Measurements from ENCODE around the gene THSD4.
"Not testable (repeated sequence)": the region's sequence is repeated elsewhere in the genome, so short reads cannot be mapped to it uniquely, and the experiment has no call there.

Gene THSD4

DNA sequence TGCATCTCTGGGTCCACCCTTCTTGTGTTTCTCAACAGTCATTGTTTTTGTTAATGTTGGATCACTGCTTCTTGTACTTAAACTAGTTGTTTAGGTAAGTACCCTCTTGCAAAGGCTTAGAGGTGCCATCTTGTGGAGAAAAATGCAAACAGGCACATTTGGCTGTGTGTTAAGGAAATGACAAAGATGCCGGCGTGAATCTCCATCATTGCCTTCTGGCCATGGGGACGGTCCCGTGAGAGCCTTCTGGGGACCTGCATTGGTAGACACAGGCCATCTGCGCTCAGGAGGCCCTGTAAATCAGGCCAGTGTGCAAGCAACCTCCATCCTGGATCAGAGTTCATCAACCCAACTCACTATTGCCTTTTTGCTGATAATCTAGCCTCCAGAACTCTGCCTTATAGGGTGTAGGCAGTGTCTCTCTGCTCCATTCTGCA is 536.5 kb downstream of the THSD4 start:
- Mint-ChIP-seq H3K27ac (no peak overlapping the region), H3K9me3 (peaks cover 2% of the 10 kb centered on the region), H3K4me3 (no peak overlapping the region), H3K27me3 (peaks cover 6% of the 10 kb centered on the region), H3K36me3 (no peaks in the 10 kb centered on the region), H3K4me1 (no peaks in the 10 kb centered on the region)
- no peak for DNase-seq
- CTCF ChIA-PET = no interaction called here

DNA sequence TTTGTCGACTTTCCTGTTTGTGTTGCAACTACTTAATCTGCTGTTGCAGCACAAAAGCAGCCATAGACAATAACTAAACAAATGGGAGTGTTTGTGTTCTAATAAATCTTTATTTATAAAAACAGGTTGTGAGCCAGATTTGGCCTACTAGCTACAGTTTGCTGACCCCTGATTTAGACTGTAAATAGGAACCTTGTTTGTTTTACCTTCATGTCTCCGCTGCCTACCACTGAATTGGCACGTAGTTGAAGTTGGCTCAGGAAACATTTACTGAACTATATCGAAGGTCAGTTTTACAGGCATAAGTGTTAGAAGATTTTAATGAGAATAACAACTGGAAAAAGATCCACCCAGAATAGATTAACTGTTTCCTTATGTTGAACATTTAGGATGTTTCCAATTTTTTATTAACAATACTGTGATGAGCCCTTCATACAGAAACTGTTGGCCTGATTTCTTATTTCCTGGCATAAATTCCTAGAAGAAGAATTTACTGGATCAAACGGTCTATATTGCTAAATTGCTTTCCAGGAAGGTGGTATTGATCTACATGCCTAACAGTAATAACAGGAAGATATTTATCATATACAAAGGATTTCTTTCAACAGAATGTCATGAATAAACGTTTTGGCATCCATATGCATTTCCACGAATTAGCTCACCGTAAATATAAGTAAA is 538.9 kb downstream of the THSD4 start:
- CTCF ChIA-PET = no interaction called here
- no peak for DNase-seq
- Mint-ChIP-seq H3K4me1 (no peaks in the 10 kb centered on the region), H3K27me3 (peaks cover 6% of the 10 kb centered on the region), H3K27ac (no peak overlapping the region), H3K36me3 (no peaks in the 10 kb centered on the region), H3K9me3 (no peaks in the 10 kb centered on the region), H3K4me3 (no peak overlapping the region)

DNA sequence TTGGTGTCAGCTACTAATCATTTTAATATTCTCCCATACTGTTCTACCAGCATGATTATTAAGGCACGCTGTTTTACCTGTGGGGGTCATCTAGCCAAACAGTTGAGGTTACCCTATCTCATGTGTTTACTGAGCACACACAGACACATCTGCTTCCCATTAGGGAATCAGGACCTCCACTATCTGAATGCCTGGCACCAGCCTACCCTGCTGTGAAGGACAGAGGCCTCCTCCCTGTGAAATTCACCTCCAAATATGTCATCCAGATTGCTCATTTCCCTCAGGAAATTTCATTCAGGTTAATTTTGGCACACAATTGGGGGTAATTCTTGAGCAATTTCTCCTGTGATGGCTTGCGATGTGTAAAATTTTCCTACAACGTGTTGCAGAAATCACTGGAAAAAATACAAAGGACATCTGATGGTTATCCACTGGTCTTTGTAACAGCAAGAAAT is 539.5 kb downstream of the THSD4 start:
- Mint-ChIP-seq H3K27ac (no peak overlapping the region), H3K9me3 (no peaks in the 10 kb centered on the region), H3K4me3 (no peak overlapping the region), H3K36me3 (no peaks in the 10 kb centered on the region), H3K27me3 (peaks cover 6% of the 10 kb centered on the region), H3K4me1 (no peaks in the 10 kb centered on the region)
- no peak for DNase-seq
- CTCF ChIA-PET = no interaction called here

DNA sequence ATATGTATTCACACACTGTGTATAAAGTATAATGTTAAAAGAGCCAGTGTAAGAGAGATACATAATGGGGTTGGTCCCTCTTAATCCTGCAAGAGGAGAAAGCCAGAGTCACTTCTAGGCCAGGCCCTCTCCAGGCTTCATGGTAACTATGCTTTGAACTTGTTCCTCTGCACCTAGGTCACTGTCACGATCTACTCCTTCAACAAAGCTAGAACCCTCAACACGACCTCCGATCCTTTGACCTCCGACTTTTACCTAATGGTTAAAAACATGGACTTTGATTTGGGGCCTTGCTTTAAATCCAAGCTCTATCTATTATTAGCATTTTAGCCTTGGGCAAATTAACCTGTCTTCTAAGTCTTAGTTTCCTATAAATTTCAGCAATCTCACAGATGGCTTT is 541.2 kb downstream of the THSD4 start:
- H3K27me3 Mint-ChIP-seq = peaks cover under 1% of the 10 kb centered on the region
- no peak for DNase-seq
- no peaks in the 10 kb centered on the region for H3K4me1 Mint-ChIP-seq
- H3K4me3 Mint-ChIP-seq = no peak overlapping the region
- CTCF ChIA-PET = interaction anchor here (1.1 kb wide), 1 partner anchor 11 kb away, joined by 3 read pairs; no protein-coding TSS in a partner anchor
- H3K36me3 Mint-ChIP-seq = no peaks in the 10 kb centered on the region
- no peak overlapping the region for H3K27ac Mint-ChIP-seq
- no peaks in the 10 kb centered on the region for H3K9me3 Mint-ChIP-seq

DNA sequence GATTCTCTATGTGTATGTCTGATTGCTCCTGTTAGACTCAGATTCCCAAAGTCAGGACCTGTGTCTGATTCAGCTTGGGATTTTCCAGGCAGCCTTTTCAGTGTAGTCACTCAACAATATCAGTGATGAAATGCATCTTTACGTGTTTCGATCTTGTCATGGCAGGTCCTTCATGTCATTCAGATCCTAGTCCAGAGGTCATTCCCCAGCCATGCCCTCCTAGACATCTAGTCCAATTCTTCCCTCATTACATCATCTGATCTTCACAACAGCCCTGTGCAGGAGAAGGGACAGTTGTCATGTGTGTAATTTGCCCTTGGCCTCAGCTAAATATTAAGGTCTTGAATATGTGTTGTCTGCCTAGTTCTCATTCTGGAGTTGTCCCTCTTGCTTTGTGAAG is 541.9 kb downstream of the THSD4 start:
- Mint-ChIP-seq H3K4me3 (no peak overlapping the region), H3K27me3 (no peaks in the 10 kb centered on the region), H3K36me3 (no peaks in the 10 kb centered on the region), H3K4me1 (no peaks in the 10 kb centered on the region), H3K27ac (no peak overlapping the region), H3K9me3 (no peaks in the 10 kb centered on the region)
- CTCF ChIA-PET = interaction anchor here (1.1 kb wide), 1 partner anchor 10 kb away, joined by 3 read pairs; no protein-coding TSS in a partner anchor
- DNase-seq = no peak

DNA sequence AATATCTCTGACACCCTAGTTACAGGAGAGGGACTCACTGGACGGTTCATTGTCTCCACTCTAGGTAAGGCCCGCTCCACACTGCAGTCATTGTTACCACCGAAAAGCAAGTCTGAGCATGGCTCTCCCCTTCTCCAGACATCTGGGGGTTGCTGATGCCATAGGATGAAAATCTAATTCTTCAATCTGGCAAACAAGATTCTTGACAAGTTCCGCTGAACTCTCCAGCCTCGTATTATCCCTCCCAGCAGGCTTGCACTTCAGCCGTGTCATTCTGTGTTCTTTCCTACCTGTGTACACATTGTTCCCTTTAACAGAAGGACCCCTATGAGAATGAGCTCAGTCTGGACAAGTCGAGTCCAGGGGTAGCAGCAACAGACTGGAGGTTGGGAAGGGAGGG is 542.8 kb downstream of the THSD4 start:
- Mint-ChIP-seq H3K27me3 (no peaks in the 10 kb centered on the region), H3K9me3 (no peaks in the 10 kb centered on the region), H3K36me3 (no peaks in the 10 kb centered on the region), H3K4me3 (no peak overlapping the region), H3K27ac (no peak overlapping the region), H3K4me1 (no peaks in the 10 kb centered on the region)
- CTCF ChIA-PET = no interaction called here
- DNase-seq = no peak

DNA sequence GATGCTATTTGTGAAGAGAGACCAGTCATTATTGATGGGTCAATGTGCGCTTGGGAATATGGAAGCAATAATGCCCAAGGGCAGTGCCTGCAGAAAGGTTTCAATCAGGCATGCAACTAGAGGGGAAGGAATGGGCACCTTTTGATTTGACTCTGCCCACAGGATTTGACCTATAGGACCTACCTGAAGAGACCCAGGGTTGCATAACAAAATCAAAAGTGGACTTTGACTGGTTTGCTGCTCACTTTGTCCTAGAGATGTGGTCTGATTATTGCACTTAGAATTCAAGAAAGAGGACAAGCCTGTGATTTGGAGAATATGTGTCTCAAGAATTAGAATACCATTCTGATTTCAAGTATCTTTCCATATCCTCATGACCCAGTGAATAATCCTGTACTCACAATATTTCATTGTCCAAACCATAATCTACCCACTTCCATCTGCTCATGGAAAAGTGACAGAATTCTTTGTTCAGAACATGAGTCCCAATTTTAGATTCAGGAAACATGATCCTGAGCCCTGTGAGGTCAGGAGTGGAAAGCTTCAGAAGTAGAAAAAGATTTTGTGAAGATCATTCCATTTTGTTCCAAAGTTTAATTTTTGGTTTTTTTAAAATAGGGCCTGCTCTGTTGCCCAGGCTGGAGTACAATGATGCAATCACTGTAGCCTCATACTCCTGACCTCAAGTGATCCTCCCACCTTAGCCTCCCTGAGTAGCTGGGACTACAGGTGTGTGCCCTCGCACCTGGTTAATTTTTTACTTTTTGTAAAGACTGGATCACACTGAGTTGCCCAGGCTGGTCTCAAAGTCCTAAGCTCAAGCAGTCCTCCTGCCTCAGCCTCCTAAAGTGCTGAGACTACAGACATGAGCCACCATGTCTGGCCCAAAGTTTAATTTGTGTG is 543.8 kb downstream of the THSD4 start:
- DNase-seq = no peak
- H3K9me3 Mint-ChIP-seq = no peaks in the 10 kb centered on the region
- H3K27me3 Mint-ChIP-seq = no peaks in the 10 kb centered on the region
- no peaks in the 10 kb centered on the region for H3K4me1 Mint-ChIP-seq
- CTCF ChIA-PET = no interaction called here
- no peak overlapping the region for H3K27ac Mint-ChIP-seq
- no peaks in the 10 kb centered on the region for H3K36me3 Mint-ChIP-seq
- no peak overlapping the region for H3K4me3 Mint-ChIP-seq

DNA sequence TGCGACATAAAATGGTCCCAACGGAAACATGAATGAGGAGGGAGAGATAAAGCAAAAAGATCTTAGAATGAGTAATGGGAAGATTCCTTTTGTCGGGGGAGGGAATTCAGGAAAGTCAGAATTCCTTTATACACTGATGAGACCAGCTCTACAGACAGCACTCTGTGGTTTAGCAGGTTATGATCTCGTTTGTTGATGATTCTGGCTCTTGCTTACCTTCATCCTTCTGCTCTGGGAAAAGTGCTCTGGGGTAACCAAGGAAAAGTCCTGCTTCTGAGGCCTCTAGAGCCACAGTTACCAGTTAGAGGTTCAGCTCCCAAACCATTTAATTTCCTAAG is 544.4 kb downstream of the THSD4 start:
- CTCF ChIA-PET = no interaction called here
- Mint-ChIP-seq H3K4me1 (no peaks in the 10 kb centered on the region), H3K36me3 (no peaks in the 10 kb centered on the region), H3K9me3 (no peaks in the 10 kb centered on the region), H3K27ac (no peak overlapping the region), H3K4me3 (no peak overlapping the region), H3K27me3 (no peaks in the 10 kb centered on the region)
- DNase-seq = no peak

DNA sequence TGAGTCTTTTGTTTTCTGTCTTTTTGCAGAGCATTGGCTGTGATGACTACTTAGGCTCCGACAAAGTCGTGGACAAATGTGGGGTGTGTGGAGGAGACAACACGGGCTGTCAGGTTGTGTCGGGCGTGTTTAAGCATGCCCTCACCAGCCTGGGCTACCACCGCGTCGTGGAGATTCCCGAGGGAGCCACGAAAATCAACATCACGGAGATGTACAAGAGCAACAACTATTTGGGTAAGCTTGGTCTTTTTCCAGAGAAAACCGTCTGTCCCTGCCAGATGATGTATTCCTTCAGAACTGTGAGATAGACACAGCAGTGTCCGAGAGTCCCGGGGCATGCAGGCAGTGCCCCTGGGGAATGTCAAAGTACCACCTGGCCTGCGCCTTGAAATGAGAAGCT is 545.2 kb downstream of the THSD4 start:
- H3K9me3 Mint-ChIP-seq = no peaks in the 10 kb centered on the region
- CTCF ChIA-PET = no interaction called here
- no peaks in the 10 kb centered on the region for H3K36me3 Mint-ChIP-seq
- no peak overlapping the region for H3K4me3 Mint-ChIP-seq
- H3K4me1 Mint-ChIP-seq = no peaks in the 10 kb centered on the region
- no peak for DNase-seq
- no peaks in the 10 kb centered on the region for H3K27me3 Mint-ChIP-seq
- no peak overlapping the region for H3K27ac Mint-ChIP-seq

DNA sequence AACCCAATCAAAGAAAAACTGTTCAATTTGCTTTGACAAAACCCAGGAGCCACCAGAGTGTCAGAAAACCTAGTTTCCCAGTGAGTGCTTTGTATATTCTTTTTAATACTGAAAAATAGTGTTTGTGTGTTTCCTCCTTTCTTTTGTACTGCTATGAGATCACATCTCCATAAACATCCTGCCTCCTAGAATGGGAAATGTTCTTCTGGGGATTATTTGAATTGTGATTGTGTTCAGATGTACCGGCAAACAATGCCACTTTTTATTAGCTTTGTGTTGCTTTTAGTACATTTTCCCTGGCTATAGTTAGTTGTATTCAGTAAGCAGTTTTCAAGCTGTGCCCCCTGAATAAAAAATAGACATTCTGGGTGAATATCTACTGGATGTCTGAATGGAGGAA is 547.0 kb downstream of the THSD4 start:
- no peaks in the 10 kb centered on the region for H3K4me1 Mint-ChIP-seq
- H3K9me3 Mint-ChIP-seq = no peaks in the 10 kb centered on the region
- CTCF ChIA-PET = no interaction called here
- H3K4me3 Mint-ChIP-seq = no peak overlapping the region
- H3K27ac Mint-ChIP-seq = no peak overlapping the region
- DNase-seq = no peak
- no peaks in the 10 kb centered on the region for H3K36me3 Mint-ChIP-seq
- no peaks in the 10 kb centered on the region for H3K27me3 Mint-ChIP-seq

DNA sequence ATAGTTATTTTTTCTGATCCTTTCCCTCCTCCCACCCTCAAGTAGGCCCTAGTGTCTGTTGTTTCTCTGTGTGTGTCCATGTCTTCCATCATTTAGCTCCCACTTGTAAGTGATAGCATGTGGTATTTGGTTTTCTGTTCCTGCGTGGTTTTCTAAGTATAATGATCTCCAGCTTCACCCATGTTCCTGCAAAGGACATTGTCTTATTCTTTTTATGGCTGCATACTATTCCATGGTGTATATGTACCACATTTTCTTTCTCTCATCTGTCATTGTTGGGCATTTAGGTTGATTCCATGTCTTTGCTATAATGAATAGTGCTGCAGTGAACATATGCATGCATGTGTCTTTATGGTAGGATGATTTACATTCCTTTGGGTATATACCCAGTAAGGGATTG is 549.4 kb downstream of the THSD4 start:
- Mint-ChIP-seq H3K27me3 (peaks cover 7% of the 10 kb centered on the region), H3K4me1 (no peaks in the 10 kb centered on the region), H3K36me3 (no peaks in the 10 kb centered on the region), H3K9me3 (no peaks in the 10 kb centered on the region), H3K4me3 (no peak overlapping the region), H3K27ac (no peak overlapping the region)
- DNase-seq = no peak
- CTCF ChIA-PET = no interaction called here

DNA sequence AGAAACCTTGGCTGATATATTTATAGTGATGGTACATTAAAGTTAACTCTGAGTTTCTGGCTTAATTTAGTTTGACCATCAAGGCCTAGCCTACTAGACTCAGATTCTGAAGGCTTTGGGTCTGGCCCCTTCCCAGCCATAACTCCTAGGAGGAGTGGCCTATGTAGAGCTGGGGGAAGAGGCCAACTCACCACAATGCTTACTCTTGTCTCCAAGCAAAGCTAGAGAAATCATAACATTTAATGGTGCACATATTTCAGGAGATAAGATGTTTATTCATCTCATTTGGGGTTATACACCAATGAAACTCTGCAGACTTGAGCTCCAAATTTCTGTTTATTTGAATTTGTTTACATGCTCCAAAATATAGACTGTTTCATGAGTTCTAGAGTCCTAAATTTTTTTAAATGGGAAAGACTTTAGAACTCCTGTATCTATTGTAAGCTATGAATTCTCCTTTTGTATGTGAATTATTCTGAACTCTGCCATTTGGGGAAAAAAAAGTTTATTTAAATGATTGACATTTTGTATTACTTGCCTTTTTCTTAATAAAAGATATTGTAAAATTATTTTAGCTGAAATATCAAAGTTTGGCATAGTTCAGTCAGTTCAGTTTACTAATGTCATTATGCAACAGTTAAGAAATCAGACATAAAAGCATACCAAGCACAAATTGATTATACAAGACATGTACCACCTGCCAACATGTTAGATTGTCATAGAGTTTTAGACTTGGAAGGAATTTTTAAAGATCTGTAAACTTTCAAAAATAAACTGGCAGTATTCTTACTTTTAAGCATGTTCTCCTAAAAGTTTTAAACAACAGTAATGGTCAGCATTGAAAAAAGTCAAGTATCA is 551.7 kb downstream of the THSD4 start:
- H3K4me1 Mint-ChIP-seq = no peaks in the 10 kb centered on the region
- peaks cover 8% of the 10 kb centered on the region for H3K27me3 Mint-ChIP-seq
- H3K27ac Mint-ChIP-seq = no peak overlapping the region
- CTCF ChIA-PET = interaction anchor here (1.0 to 1.5 kb wide), 2 partner anchors 10 to 11 kb away, joined by 3 to 4 read pairs; no protein-coding TSS in a partner anchor
- no peak for DNase-seq
- H3K4me3 Mint-ChIP-seq = no peak overlapping the region
- H3K36me3 Mint-ChIP-seq = no peaks in the 10 kb centered on the region
- H3K9me3 Mint-ChIP-seq = no peaks in the 10 kb centered on the region

DNA sequence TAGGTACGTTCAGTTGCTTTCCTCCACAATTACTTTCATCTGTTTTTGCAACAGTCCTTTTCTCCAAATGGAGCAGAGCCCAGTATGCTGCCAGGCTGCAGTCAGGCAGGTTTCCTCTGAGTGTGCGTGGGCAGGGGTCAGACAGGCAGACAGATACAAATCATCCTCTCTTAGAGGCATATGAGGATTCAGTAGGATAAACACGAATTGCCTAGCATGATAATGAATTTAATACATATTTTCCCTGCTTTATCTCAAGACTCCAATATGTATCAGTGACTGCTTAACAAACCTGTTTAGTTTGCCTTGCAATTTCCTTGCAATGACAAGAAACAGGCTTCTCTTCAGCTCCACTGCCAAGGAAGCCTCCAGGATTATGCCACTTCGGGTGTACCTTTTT is 554.4 kb downstream of the THSD4 start:
- no peaks in the 10 kb centered on the region for H3K9me3 Mint-ChIP-seq
- CTCF ChIA-PET = no interaction called here
- no peaks in the 10 kb centered on the region for H3K4me1 Mint-ChIP-seq
- H3K27ac Mint-ChIP-seq = no peak overlapping the region
- DNase-seq = no peak
- no peaks in the 10 kb centered on the region for H3K36me3 Mint-ChIP-seq
- no peak overlapping the region for H3K4me3 Mint-ChIP-seq
- H3K27me3 Mint-ChIP-seq = peaks cover 14% of the 10 kb centered on the region

DNA sequence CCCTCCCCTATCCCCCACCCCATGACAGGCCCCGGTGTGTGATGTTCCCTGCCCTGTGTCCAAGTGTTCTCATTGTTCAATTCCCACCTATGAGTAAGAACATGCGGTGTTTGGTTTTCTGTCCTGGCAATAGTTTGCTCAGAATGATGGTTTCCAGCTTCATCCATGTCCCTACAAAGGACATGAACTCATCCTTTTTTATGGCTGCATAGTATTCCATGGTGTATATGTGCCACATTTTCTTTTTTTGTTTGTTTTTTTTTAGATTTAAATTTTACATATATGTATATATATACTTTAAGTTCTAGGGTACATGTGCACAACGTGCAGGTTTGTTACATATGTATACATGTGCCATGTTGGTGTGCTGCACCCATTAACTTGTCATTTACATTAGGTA is 555.0 kb downstream of the THSD4 start:
- CTCF ChIA-PET, H3K4me1 Mint-ChIP-seq, DNase-seq, H3K9me3 Mint-ChIP-seq, H3K27ac Mint-ChIP-seq, H3K36me3 Mint-ChIP-seq, H3K4me3 Mint-ChIP-seq: not testable (repeated sequence)
- peaks cover 14% of the 10 kb centered on the region for H3K27me3 Mint-ChIP-seq

Measured in activated naive CD4-positive, alpha-beta T cell treated with anti-CD3 and anti-CD28 coated beads, Interleukin-2, amount 10 ng/mL, durations not matched to agents 7 days and 5 days (primary cell).